CD14-positive monocyte (primary cell): ENCODE measurements around the gene HSPA2. TPM values are rescaled to one million over a fixed set of nuclear protein-coding genes. Genes with fewer than 3 reads are reported as not detected.

Experiments used
- DNase-seq, 3 donors: peaks; one replicate each; pipeline ENCODE4 v3.0.0-alpha.2; 2011 to 2022
- H2AFZ ChIP-seq: 2 replicates; pipeline ENCODE4 v1.6.0; 2012; ENCODE audit warnings: mild to moderate bottlenecking, low read depth, low read length, inconsistent platforms; ENCODE audit not compliant: insufficient read depth, poor library complexity, severe bottlenecking
- H3K27ac ChIP-seq, 2 donors: 1 replicate in 1 of 2; 2 replicates in 1 of 2; pipeline ENCODE4 v1.5.1; 2012 to 2013; ENCODE audit warnings: low read length in 2 of 2, control low read depth in 1 of 2, inconsistent platforms in 1 of 2, low read depth in 1 of 2, mild to moderate bottlenecking in 1 of 2
- H3K27me3 ChIP-seq, 2 donors: one replicate each; pipeline versions ENCODE4 v1.6.0 to v1.6.1; 2011 to 2013; ENCODE audit warnings: low read length in 2 of 2; ENCODE audit not compliant: control insufficient read depth in 2 of 2, insufficient read depth in 2 of 2
- H3K36me3 ChIP-seq, 2 donors: replicated peaks in 1 of 2; 1 replicate in 1 of 2; 2 replicates in 1 of 2; pipeline versions ENCODE4 v1.5.1 to v1.6.1; 2012 to 2013; ENCODE audit warnings: low read length in 2 of 2, control low read depth in 1 of 2, inconsistent platforms in 1 of 2, mild to moderate bottlenecking in 1 of 2; ENCODE audit not compliant: insufficient read depth in 2 of 2, control insufficient read depth in 1 of 2
- H3K4me1 ChIP-seq, 2 donors: 1 replicate in 1 of 2; 2 replicates in 1 of 2; pipeline versions ENCODE4 v1.5.1 to v1.6.1; 2012 to 2013; ENCODE audit warnings: low read length in 2 of 2, control low read depth in 1 of 2, inconsistent platforms in 1 of 2, mild to moderate bottlenecking in 1 of 2, moderate library complexity in 1 of 2; ENCODE audit not compliant: insufficient read depth in 2 of 2, control insufficient read depth in 1 of 2
- H3K4me2 ChIP-seq: replicated peaks from 2 replicates; pipeline ENCODE3; 2012; ENCODE audit warnings: low read length, moderate library complexity, mild to moderate bottlenecking; ENCODE audit not compliant: poor library complexity, severe bottlenecking; ENCODE audit errors: extremely low read depth
- H3K4me3 ChIP-seq, 3 experiments: fragments of 200-600 bp in 1 of 3; sonication (generic) in 1 of 3; replicated peaks in 1 of 3; 1 replicate in 2 of 3; 2 replicates in 1 of 3; pipeline ENCODE4 v1.5.1; 2011 to 2013; ENCODE audit warnings: low read length in 3 of 3, mild to moderate bottlenecking in 3 of 3, control low read depth in 2 of 3, low read depth in 2 of 3, inconsistent platforms in 1 of 3, moderate library complexity in 1 of 3
- H3K79me2 ChIP-seq: 2 replicates; pipeline ENCODE4 v1.6.0; 2012; ENCODE audit warnings: mild to moderate bottlenecking, control low read depth, inconsistent platforms, low read length, moderate library complexity; ENCODE audit not compliant: insufficient read depth
- H3K9ac ChIP-seq: 2 replicates; pipeline ENCODE4 v1.6.0; 2017; ENCODE audit warnings: low read length, mild to moderate bottlenecking; ENCODE audit not compliant: insufficient read depth, poor library complexity, severe bottlenecking
- H3K9me3 ChIP-seq, 2 donors: replicated peaks in 1 of 2; 1 replicate in 1 of 2; 2 replicates in 1 of 2; pipeline versions ENCODE4 v1.5.1 to v1.6.1; 2012 to 2013; ENCODE audit warnings: low read length in 2 of 2, control low read depth in 1 of 2; ENCODE audit not compliant: control insufficient read depth in 1 of 2, insufficient read depth in 1 of 2
- H4K20me1 ChIP-seq: 2 replicates; pipeline ENCODE4 v1.6.0; 2012; ENCODE audit warnings: mild to moderate bottlenecking, low read length, control low read depth, moderate library complexity; ENCODE audit not compliant: insufficient read depth
- H3K27ac Mint-ChIP-seq, 7 donors: one replicate each; pipeline ENCODE4 v1.8.0; 2020; ENCODE audit warnings: mild to moderate bottlenecking in 7 of 7, mixed read lengths in 7 of 7, moderate library complexity in 6 of 7, inconsistent platforms in 2 of 7
- H3K27me3 Mint-ChIP-seq, 3 donors: one replicate each; pipeline ENCODE4 v1.8.0; 2021 to 2022; ENCODE audit warnings: low read depth in 3 of 3, mild to moderate bottlenecking in 3 of 3, mixed read lengths in 3 of 3, moderate library complexity in 3 of 3, inconsistent platforms in 1 of 3
- H3K36me3 Mint-ChIP-seq, 2 donors: one replicate each; pipeline ENCODE4 v1.8.0; 2020; ENCODE audit warnings: mixed read lengths in 2 of 2, inconsistent platforms in 1 of 2, mild to moderate bottlenecking in 1 of 2
- H3K4me1 Mint-ChIP-seq: one replicate; pipeline ENCODE4 v1.8.0; 2020; ENCODE audit warnings: mild to moderate bottlenecking, mixed read lengths
- H3K4me3 Mint-ChIP-seq, 2 donors: one replicate each; pipeline ENCODE4 v1.8.0; 2020; ENCODE audit warnings: mild to moderate bottlenecking in 2 of 2, mixed read lengths in 2 of 2, moderate library complexity in 1 of 2
- H3K9me3 Mint-ChIP-seq, 7 donors: one replicate each; pipeline ENCODE4 v1.8.0; 2020 to 2022; ENCODE audit warnings: mixed read lengths in 7 of 7, mild to moderate bottlenecking in 6 of 7, moderate library complexity in 6 of 7, inconsistent platforms in 2 of 7
- CTCF ChIP-seq: fragments of 200-600 bp; IDR thresholded peaks from one replicate; pipeline ENCODE4 v1.8.0; 2022; ENCODE audit warnings: antibody characterized with exemption, mild to moderate bottlenecking
- WGBS: methylation state at CpG from one replicate; pipeline ENCODE4 v1.1.5; 2013; ENCODE audit warnings: missing lambda C conversion rate; ENCODE audit not compliant: insufficient coverage; 5-methylcytosine and 5-hydroxymethylcytosine counted together
- intact Hi-C, 2 donors: fragments of 100-400 bp; cut with micrococcal nuclease; formaldehyde crosslinking; loops; one replicate each; pipeline versions ENCODE4 v1.15.0 to v1.15.1; 2023
- polyA plus RNA-seq, 3 donors: library from polyadenylated mRNA; depleted of rRNA in 1 of 3; unstranded in 2 of 3; stranded (reverse) in 1 of 3; fragments of 300-500 nt in 2 of 3; fragments of >200 nt in 1 of 3; fragmentation: Illumina TruSeq in 2 of 3; gene quantifications; 1 replicate in 2 of 3; 2 replicates in 1 of 3; pipeline ENCODE4 v1.2.3, GENCODE V29; 2012 to 2021
- small RNA-seq: library from RNA; depleted of rRNA; stranded (forward); fragments of <200 nt; gene quantifications from one replicate; pipeline ENCODE3, GENCODE V24; 2012; ENCODE audit warnings: low read depth; ENCODE audit not compliant: insufficient read length

Gene HSPA2
- polyA plus RNA-seq, 3 donors: 0.17 to 0.41 TPM; not detected in 1

DNA sequence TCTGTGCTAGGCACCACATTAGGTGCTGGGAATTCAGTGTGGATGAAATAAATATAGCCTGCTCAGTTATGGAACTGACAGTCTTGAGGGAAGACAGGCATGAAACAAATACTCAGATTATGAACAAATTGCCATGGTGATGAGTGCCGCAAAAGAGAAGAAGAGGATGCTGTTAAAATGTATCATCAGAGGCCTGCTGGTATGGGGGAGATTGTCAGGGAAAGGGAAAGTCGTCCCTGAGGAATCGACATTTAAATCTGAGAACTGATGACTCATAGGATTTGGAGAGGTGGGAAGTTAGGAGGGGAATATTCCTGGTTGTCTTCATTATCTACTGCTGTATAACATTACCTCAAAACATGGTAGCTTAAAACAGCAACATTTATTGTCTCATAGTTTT is 51.3 kb downstream of the HSPA2 start:
- Mint-ChIP-seq H3K4me1 (no peaks in the 10 kb centered on the region), H3K27me3 (peaks cover 0 to 4% (median 2%) of the 10 kb centered on the region in 3 donors), H3K9me3 (peaks cover 0 to 2% (median 0%) of the 10 kb centered on the region in 7 donors), H3K4me3 (no peak overlapping the region), H3K36me3 (no peaks in the 10 kb centered on the region), H3K27ac (no peak overlapping the region)
- no peaks in the 10 kb centered on the region for H3K4me1 ChIP-seq
- H3K27ac ChIP-seq: no peak overlapping the region
- no peaks in the 10 kb centered on the region for H3K9me3 ChIP-seq
- no peaks in the 10 kb centered on the region for H4K20me1 ChIP-seq
- no peak overlapping the region for H3K4me2 ChIP-seq
- no peak overlapping the region for H2AFZ ChIP-seq
- TF ChIP-seq CTCF: no peak
- H3K9ac ChIP-seq: no peak overlapping the region
- intact Hi-C loops: no loop called here
- H3K4me3 ChIP-seq: no peak overlapping the region
- 100% methylated on average over 1 of the region's 3 CpGs for WGBS
- no peaks in the 10 kb centered on the region for H3K27me3 ChIP-seq
- no peaks in the 10 kb centered on the region for H3K79me2 ChIP-seq
- no peak for DNase-seq
- no peaks in the 10 kb centered on the region for H3K36me3 ChIP-seq

Small RNAs within 50 kb of the gene (small RNA-seq; reads per million reads assigned to genes)
- gene AL049869.4: not detected

Other genes with a start within 250 kb of the HSPA2 start
- gene ESR2, start 246.4 kb upstream of the HSPA2 start, polyA plus RNA-seq: under 1 TPM in 1 of 3 donors, not detected in 2; 0.04 TPM
- 10 to 100 TPM; 11.8 to 21.3 (median 14.3) TPM for gene MTHFD1, start 152.4 kb upstream of the HSPA2 start, polyA plus RNA-seq
- not detected for gene AKAP5, start 75.2 kb upstream of the HSPA2 start, polyA plus RNA-seq
- 1 to 10 TPM; 3.2 to 8.7 (median 3.9) TPM for gene ZBTB25, start 36.9 kb upstream of the HSPA2 start, polyA plus RNA-seq
- gene ZBTB1, start 36.0 kb upstream of the HSPA2 start, polyA plus RNA-seq: 10 to 100 TPM; 27.7 to 45.4 (median 33.4) TPM
- gene PPP1R36, start 9.2 kb downstream of the HSPA2 start, polyA plus RNA-seq: under 1 TPM in 1 of 3 donors, not detected in 2; 0.38 TPM
- 10 to 100 TPM in 2 of 3 donors, 1 to 10 TPM in 1; 6.3 to 21.6 (median 13.0) TPM for gene PLEKHG3, start 163.7 kb downstream of the HSPA2 start, polyA plus RNA-seq